GM18511 (cell line): ENCODE measurements around the gene HMOX1.
A peak's percentile ranks its signal among the peaks of the same experiment; 100 is the strongest.
"Not testable (repeated sequence)": the region's sequence is repeated elsewhere in the genome, so short reads cannot be mapped to it uniquely, and the experiment has no call there.

Experiments
- ATAC-seq: cut with Tn5 transposase; IDR thresholded peaks from one replicate; pipeline ENCODE4 v1.9.1; 2021; ENCODE audit warnings: mild to moderate bottlenecking, moderate library complexity; ENCODE audit not compliant: unreplicated experiment

Gene HMOX1

DNA sequence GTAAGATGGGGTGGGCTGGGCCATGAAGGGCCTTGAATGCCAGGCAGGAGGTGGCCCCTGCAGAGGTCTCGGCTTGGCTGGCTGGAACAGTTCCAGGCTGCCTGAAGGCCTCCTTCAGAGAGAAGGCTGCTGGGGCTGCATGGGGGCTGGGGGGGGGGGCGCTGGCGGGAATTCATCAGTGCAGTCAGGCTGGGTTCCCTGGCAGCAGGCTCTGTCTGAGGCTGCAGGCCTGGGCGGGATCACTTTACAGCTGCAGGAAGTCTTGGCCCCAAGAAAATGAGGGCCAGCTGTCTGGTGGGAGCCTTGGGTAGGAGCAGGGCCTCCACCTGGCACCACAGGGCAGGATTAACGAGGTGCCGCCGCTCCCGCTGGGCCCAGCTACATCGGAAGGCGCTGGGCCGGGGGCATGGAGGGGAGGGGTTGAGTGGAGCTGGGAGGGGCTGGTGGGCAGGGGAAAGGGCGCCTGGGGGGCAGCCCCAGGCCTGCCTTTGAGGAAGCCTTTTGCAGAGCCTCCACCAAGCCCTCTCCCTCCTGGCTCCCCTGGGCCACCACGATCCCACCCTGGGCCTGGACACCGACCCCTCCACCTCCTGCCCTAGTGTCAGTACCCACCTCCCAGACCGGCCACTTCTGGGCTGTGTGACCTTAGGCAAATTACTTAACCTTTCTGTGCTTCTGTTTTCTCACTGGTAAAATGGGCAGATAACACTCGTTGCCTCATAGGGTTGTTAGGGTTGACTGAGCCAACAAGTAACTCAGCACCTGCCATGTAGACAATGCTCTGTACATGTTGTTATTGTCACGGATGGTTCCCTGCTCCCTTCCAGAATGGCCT is 31.0 kb upstream of the HMOX1 start:
- no peak for ATAC-seq

GRCh38 chr22:35350539-35351503 is 30.1 kb upstream of the HMOX1 start:
- ATAC-seq = peak; percentile 79

GRCh38 chr22:35352214-35353111 is 28.4 kb upstream of the HMOX1 start:
- peak; percentile 65 for ATAC-seq

- no peak for ATAC-seq
Observed at GRCh38 chr22:35353318-35353717, 27.6 kb upstream of the HMOX1 start.

GRCh38 chr22:35354068-35354467 is 26.8 kb upstream of the HMOX1 start:
- ATAC-seq = no peak

DNA sequence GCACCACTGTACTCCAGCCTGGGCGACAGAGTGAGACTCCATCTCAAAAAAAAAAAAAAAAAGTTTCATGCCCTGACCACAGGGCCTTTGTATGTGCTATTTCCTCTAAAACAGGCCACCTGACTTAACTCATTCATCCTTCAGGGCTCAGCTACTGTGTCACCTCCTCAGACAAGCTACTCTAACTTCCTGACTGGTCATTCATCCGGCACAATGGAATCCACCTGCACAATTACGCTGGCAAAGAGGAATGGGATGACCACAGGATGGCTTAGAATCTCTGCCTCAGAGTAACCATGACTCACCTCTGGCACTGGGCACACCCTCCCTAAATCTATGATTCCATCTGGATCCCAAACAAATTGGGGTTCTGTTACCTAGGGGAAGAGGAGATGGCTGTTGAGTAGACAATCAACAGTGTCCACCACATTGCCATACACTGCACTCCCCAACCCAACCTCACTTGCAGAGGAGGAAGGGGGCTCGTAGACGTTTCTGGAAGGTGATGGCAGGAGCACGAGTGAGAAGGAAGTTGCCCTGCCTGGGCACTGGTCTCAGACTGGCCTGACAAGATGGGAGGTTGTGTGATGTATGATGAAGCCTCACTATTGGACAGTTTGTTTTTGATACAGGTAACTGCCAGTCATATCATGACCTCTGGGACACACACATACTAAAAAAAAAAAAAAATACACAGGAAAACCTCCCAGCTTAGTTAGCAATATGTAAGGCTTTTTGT is 22.8 kb upstream of the HMOX1 start:
- ATAC-seq = no peak

- no peak for ATAC-seq
Observed at GRCh38 chr22:35359380-35360065, 21.4 kb upstream of the HMOX1 start.

GRCh38 chr22:35361001-35361558 is 19.8 kb upstream of the HMOX1 start:
- no peak for ATAC-seq

DNA sequence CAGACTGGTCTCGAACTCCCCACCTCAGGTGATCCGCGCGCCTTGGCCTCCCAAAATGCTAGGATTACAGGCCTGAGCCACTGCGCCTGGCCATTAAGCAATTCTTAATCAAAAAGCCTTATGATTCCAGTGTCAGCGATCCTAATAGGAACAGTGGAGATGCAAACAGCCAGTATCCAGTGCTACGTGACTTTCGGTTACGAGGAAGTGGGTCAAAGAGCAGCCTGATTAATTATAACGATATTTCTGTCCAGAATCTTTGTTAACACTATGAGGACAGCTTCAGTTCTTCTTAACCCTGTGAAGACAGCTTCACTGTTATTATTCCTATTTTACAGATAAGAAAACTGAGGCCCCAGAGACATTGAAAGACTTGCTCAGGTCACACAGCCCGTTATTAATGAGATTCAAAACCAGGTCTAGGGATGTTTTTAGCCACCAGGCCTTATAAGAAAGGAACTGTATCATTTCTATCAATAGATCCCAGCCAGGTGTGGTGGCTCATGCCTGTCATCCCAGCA is 17.3 kb upstream of the HMOX1 start:
- no peak for ATAC-seq

GRCh38 chr22:35364230-35364629 is 16.7 kb upstream of the HMOX1 start:
- not testable (repeated sequence) for ATAC-seq

DNA sequence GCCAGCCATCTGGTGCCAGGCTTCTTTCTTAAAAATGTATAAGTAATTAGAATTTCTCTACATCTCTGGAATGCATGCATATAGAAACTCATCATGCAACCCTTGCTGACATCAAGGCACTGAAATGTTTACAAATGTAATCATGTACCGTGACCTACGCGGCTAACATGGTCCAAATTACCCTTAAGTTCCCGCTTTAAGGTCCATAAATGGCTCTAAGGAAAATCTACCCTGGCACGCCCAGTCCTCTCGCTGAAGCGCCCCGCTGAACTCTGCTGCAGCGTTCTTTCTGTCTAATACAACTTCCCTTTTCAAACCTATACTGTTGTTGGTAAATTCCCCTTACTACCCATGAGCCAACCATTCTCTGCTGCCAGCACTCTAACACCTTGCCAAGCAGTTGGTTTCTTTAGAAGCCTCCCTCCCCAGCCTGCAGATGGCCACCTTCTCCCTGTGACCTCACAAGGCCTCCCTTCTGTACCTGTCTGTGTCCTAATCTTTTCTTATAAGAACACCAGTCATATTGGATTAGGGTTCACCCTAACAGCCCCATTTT is 13.5 kb upstream of the HMOX1 start:
- ATAC-seq = no peak

- ATAC-seq = no peak
Observed at GRCh38 chr22:35368386-35368785, 12.5 kb upstream of the HMOX1 start.

- no peak for ATAC-seq
Observed at GRCh38 chr22:35369996-35370395, 10.9 kb upstream of the HMOX1 start.

- no peak for ATAC-seq
Observed at GRCh38 chr22:35373781-35374180, 7.1 kb upstream of the HMOX1 start.

GRCh38 chr22:35375031-35375430 is 5.9 kb upstream of the HMOX1 start:
- no peak for ATAC-seq

GRCh38 chr22:35375526-35375925 is 5.4 kb upstream of the HMOX1 start:
- no peak for ATAC-seq

- ATAC-seq = peak; percentile 64
Observed at GRCh38 chr22:35376728-35377472, 4.0 kb upstream of the HMOX1 start.

GRCh38 chr22:35377735-35378134 is 3.2 kb upstream of the HMOX1 start:
- ATAC-seq = no peak
